ENCODE results near the gene APBA2. TPM values are rescaled to one million over a fixed set of nuclear protein-coding genes. Genes with fewer than 3 reads are reported as not detected.

The APBA2 gene
- total and polyA plus RNA-seq, 12 donors: 0.16 to 0.85 (median 0.46) TPM

DNA sequence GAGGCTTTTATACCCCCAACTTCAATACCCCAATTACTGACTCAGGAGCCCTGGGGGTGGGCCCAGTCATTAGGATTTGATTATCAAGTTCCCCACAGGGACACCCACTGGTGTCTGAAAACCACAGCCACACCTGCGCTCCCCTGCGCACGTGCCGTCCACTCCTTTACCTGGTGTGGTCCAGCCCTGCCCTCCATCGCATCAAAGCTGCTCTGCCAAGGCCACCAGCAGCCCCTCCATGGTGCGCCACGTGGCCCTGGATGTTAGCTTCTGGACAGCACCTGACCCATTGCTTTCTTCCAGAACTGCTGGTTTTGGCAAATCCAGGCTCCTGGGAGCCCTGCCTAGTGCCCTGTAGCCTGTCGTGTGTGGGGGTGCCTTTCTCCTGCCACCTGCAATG, 247.5 kb downstream of the APBA2 start:
- peaks cover 0 to 24% (median 19%) of the 10 kb centered on the region in 7 donors for H3K27me3 ChIP-seq
- H3K4me3 ChIP-seq: no peak overlapping the region
- no peak overlapping the region for H3K27ac ChIP-seq
- 82 to 87% methylated on average over 8 of the region's 8 CpGs for WGBS, 2 donors
- ATAC-seq (no peak), DNase-seq (no peak)
- TF ChIP-seq CTCF (IDR thresholded peaks at IDR 0.05): no peak
- H3K36me3 ChIP-seq: no peaks in the 10 kb centered on the region
- no peaks in the 10 kb centered on the region for H3K4me1 ChIP-seq
- no peaks in the 10 kb centered on the region for H3K9me3 ChIP-seq
- intact Hi-C loops (cut with DNase I): loop anchor here in 1 of 10 donors (10.0 kb wide), 1 partner anchor 59 kb away; no protein-coding TSS in a partner anchor

DNA sequence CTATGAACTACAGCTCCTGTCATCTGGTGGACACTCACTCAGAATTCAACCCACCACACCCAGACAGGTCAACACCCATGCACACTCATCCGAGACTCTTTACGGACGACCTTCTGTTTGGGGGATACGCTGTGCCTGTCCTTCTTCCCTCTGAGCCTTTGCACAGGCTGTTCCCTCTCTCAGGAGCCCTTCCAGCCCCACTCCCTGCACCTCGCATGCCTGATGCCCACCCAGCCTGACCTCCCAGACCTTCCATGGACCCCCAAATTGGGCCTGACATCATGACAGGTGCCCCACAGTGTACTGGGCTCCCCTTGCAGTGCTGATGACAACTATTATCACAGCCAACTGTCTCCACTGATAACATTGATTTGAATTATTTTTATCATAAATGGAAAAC, 248.0 kb downstream of the APBA2 start:
- Histone ChIP-seq H3K27me3 (peaks cover 0 to 24% (median 17%) of the 10 kb centered on the region in 7 donors), H3K4me3 (no peak overlapping the region), H3K27ac (no peak overlapping the region), H3K36me3 (no peaks in the 10 kb centered on the region), H3K9me3 (no peaks in the 10 kb centered on the region), H3K4me1 (no peaks in the 10 kb centered on the region)
- no peak for TF ChIP-seq CTCF (IDR thresholded peaks at IDR 0.05)
- WGBS, 2 donors: 84 to 93% methylated on average over 5 of the region's 5 CpGs
- intact Hi-C loops (cut with DNase I): loop anchor here in 1 of 10 donors (10.0 kb wide), 1 partner anchor 59 kb away; no protein-coding TSS in a partner anchor
- ATAC-seq (no peak), DNase-seq (no peak)

- intact Hi-C loops (cut with DNase I): loop anchor here in 1 of 10 donors (10.0 kb wide), 1 partner anchor 59 kb away; no protein-coding TSS in a partner anchor
Observed at GRCh38 chr15:29134239-29134638, 248.5 kb downstream of the APBA2 start.

DNA sequence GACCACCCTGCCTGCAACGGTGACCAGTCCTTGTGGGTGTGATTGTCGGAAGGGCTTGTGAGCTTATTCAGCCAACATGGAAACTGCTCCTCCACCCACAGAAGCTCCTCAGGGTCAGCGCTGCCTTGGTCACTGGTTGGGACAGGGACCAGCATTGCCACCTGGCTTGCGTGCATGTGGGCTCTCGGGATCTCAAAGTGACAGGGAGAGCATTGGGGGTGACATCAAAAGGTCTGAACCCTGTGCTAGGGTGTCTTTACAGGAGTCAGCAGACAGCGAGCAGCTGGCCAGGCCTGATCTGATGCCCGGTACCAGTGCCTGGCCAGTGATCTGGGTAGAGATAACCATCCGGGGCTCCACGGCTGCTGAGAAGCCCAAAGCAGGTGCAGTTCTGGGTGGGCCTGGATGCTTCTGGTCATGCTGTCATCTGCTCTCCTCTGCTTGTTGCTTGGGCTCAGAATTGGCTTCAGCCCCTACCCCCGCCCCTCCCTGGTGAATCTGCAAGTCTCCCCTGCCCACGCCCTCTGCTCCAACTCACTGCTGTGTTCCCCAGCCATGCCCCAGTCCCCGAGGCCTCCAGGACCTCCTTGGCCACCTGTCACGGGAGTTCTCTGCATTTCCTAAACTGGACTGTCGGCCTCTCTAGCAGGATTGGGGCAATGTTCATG, 249.0 kb downstream of the APBA2 start:
- TF ChIP-seq CTCF (IDR thresholded peaks at IDR 0.05): no peak
- Histone ChIP-seq H3K27me3 (peaks cover 0 to 27% (median 15%) of the 10 kb centered on the region in 7 donors), H3K27ac (no peak overlapping the region), H3K4me1 (peaks cover 0 to 4% (median 0%) of the 10 kb centered on the region in 9 donors), H3K9me3 (no peaks in the 10 kb centered on the region), H3K36me3 (no peaks in the 10 kb centered on the region), H3K4me3 (no peak overlapping the region)
- intact Hi-C loops (cut with DNase I): loop anchor here in 1 of 10 donors (10.0 kb wide), 1 partner anchor 60 kb away; no protein-coding TSS in a partner anchor
- WGBS, 2 donors: 78 to 80% methylated on average over 14 of the region's 14 CpGs
- ATAC-seq: no peak
- DNase-seq: no peak

More at GRCh38 chr15:29134239-29134638, 248.5 kb downstream of the APBA2 start:
- no peak for TF ChIP-seq CTCF (IDR thresholded peaks at IDR 0.05)
- Histone ChIP-seq H3K36me3 (no peaks in the 10 kb centered on the region), H3K27me3 (peaks cover 0 to 26% (median 15%) of the 10 kb centered on the region in 7 donors), H3K9me3 (no peaks in the 10 kb centered on the region), H3K4me3 (no peak overlapping the region), H3K4me1 (no peaks in the 10 kb centered on the region), H3K27ac (no peak overlapping the region)
- 87 to 91% methylated on average over 6 of the region's 6 CpGs for WGBS, 2 donors
- ATAC-seq (no peak), DNase-seq (no peak)

Data from heart right ventricle (tissue), 16 donors.